GM23338 (cell line): Measurements from ENCODE around the gene NFAT5. TPM values are rescaled to one million over a fixed set of nuclear protein-coding genes. Genes with fewer than 3 reads are reported as not detected.

Experiments
- ATAC-seq: fragments of 200-7000 bp; cut with Tn5 transposase; 3 replicates; pipeline ENCODE4 v1.9.1; 2020
- DNase-seq: peaks from one replicate; pipeline ENCODE4 v3.0.0-alpha.2; 2015; ENCODE audit warnings: low spot score
- H2AFZ ChIP-seq: fragments of 200-600 bp; sonication (generic); 2 replicates; pipeline ENCODE4 v1.8.0; 2016; ENCODE audit warnings: antibody characterized with exemption, mild to moderate bottlenecking, moderate library complexity
- H3F3A ChIP-seq: fragments of 200-600 bp; sonication (generic); replicated peaks from 2 replicates; pipeline ENCODE4 v1.8.0; 2017; ENCODE audit warnings: antibody characterized with exemption, mixed run types, low read depth
- H3K27ac ChIP-seq: fragments of 200-600 bp; sonication (generic); 2 replicates; pipeline ENCODE4 v1.6.1; 2016; ENCODE audit warnings: low read depth
- H3K27me3 ChIP-seq: fragments of 200-600 bp; sonication (generic); 2 replicates; pipeline ENCODE4 v1.8.0; 2016; ENCODE audit warnings: mild to moderate bottlenecking, mixed run types, moderate library complexity; ENCODE audit not compliant: insufficient read depth
- H3K36me3 ChIP-seq: fragments of 200-600 bp; sonication (generic); 2 replicates; pipeline ENCODE4 v1.8.0; 2016; ENCODE audit warnings: mild to moderate bottlenecking; ENCODE audit not compliant: insufficient read depth
- H3K4me1 ChIP-seq: fragments of 200-600 bp; sonication (generic); 2 replicates; pipeline ENCODE4 v1.8.0; 2016; ENCODE audit warnings: mild to moderate bottlenecking, moderate library complexity; ENCODE audit not compliant: insufficient read depth
- H3K4me2 ChIP-seq: fragments of 200-600 bp; sonication (generic); 2 replicates; pipeline ENCODE4 v1.7.1; 2017; ENCODE audit warnings: mixed run types
- H3K4me3 ChIP-seq: fragments of 200-600 bp; sonication (generic); 2 replicates; pipeline ENCODE4 v1.6.1; 2016; ENCODE audit warnings: mixed run types
- H3K79me2 ChIP-seq: fragments of 200-600 bp; sonication (generic); replicated peaks from 2 replicates; pipeline ENCODE4 v1.8.0; 2017; ENCODE audit warnings: mild to moderate bottlenecking; ENCODE audit not compliant: insufficient read depth
- H3K9me2 ChIP-seq: fragments of 200-600 bp; sonication (generic); 2 replicates; pipeline ENCODE4 v1.8.0; 2017; ENCODE audit not compliant: insufficient read depth
- H4K20me1 ChIP-seq: fragments of 200-600 bp; sonication (generic); replicated peaks from 2 replicates; pipeline ENCODE4 v1.8.0; 2017; ENCODE audit warnings: mild to moderate bottlenecking; ENCODE audit not compliant: insufficient read depth
- H3K27ac Mint-ChIP-seq: 2 replicates; pipeline ENCODE4 v1.8.0; 2020; ENCODE audit warnings: inconsistent platforms, mild to moderate bottlenecking, moderate library complexity, mixed read lengths
- H3K27me3 Mint-ChIP-seq: 3 replicates; pipeline ENCODE4 v1.8.0; 2022; ENCODE audit warnings: low read depth, mild to moderate bottlenecking, moderate library complexity, mixed read lengths, inconsistent platforms; ENCODE audit not compliant: insufficient read depth, poor library complexity
- H3K36me3 Mint-ChIP-seq: 3 replicates; pipeline ENCODE4 v1.8.0; 2021; ENCODE audit warnings: low read depth, mild to moderate bottlenecking, inconsistent platforms, moderate library complexity, mixed read lengths
- H3K4me1 Mint-ChIP-seq: 3 replicates; pipeline ENCODE4 v1.8.0; 2020; ENCODE audit warnings: mild to moderate bottlenecking, inconsistent platforms, mixed read lengths
- H3K4me3 Mint-ChIP-seq: 3 replicates; pipeline ENCODE4 v1.8.0; 2021; ENCODE audit warnings: moderate library complexity, mild to moderate bottlenecking, inconsistent platforms, mixed read lengths
- H3K9me3 Mint-ChIP-seq: 3 replicates; pipeline ENCODE4 v1.8.0; 2020; ENCODE audit warnings: moderate library complexity, mild to moderate bottlenecking, inconsistent platforms, mixed read lengths
- CREB1 ChIP-seq: fragments of 250-450 bp; sonication (Bioruptor Pico); IDR thresholded peaks from 2 replicates; pipeline ENCODE4 v1.5.0; 2020; ENCODE audit warnings: low read depth, mild to moderate bottlenecking, moderate library complexity
- CTCF ChIP-seq, 2 experiments: fragments of 200-600 bp in 1 of 2; sonication (generic) in 1 of 2; conservative IDR thresholded peaks; 2 replicates each; pipeline versions ENCODE4 v1.5.1 to v1.6.1; 2016 to 2017; ENCODE audit warnings: antibody characterized with exemption in 2 of 2, low read depth in 2 of 2, mild to moderate bottlenecking in 2 of 2, moderate library complexity in 1 of 2
- ETS1 ChIP-seq: IDR thresholded peaks from 2 replicates; pipeline ENCODE4 v1.6.1; 2016; ENCODE audit warnings: antibody characterized with exemption
- EZH2 ChIP-seq: fragments of 200-600 bp; sonication (generic); IDR thresholded peaks from one replicate; pipeline ENCODE4 v1.8.0; 2017; ENCODE audit warnings: antibody characterized with exemption, mild to moderate bottlenecking, low read depth; ENCODE audit not compliant: unreplicated experiment
- EZH2phosphoT487 ChIP-seq: fragments of 200-600 bp; sonication (generic); IDR thresholded peaks from one replicate; pipeline ENCODE4 v1.8.1; 2018; ENCODE audit warnings: antibody characterized with exemption; ENCODE audit not compliant: unreplicated experiment
- STAT1 ChIP-seq: IDR thresholded peaks from one replicate; pipeline ENCODE4 v1.6.1; 2016; ENCODE audit warnings: antibody characterized with exemption; ENCODE audit not compliant: unreplicated experiment
- ZNF114 ChIP-seq: fragments of 250-450 bp; sonication (Bioruptor Pico); IDR thresholded peaks from 2 replicates; pipeline ENCODE4 v1.5.0; 2020; ENCODE audit warnings: mild to moderate bottlenecking, moderate library complexity
- ZNF331 ChIP-seq: fragments of 250-450 bp; sonication (Bioruptor Pico); IDR thresholded peaks from 2 replicates; pipeline ENCODE4 v1.5.0; 2020; ENCODE audit warnings: low read depth, mild to moderate bottlenecking, moderate library complexity
- polyA plus RNA-seq: library from polyadenylated mRNA; unstranded; fragments of >200 nt; fragmentation: Nextera tagmentation; extraction: Ambion mirVana; gene quantifications from 2 replicates; pipeline ENCODE4 v1.2.1, GENCODE V29; 2016
- total RNA-seq: library from RNA; depleted of rRNA; stranded (reverse); fragments of >200 nt; shearing (Covaris generic); gene quantifications from 2 replicates; pipeline ENCODE4 v1.2.3, GENCODE V29; 2014
- TF ChIP-seq, protein P1 (sequence below): IDR thresholded peaks from one replicate; pipeline ENCODE4 v1.6.1; 2018; ENCODE audit warnings: antibody characterized with exemption; ENCODE audit not compliant: unreplicated experiment

NFAT5 gene
- total and polyA plus RNA-seq, 2 experiments from 2014 or later, result 10.6 to 27.0 TPM

DNA sequence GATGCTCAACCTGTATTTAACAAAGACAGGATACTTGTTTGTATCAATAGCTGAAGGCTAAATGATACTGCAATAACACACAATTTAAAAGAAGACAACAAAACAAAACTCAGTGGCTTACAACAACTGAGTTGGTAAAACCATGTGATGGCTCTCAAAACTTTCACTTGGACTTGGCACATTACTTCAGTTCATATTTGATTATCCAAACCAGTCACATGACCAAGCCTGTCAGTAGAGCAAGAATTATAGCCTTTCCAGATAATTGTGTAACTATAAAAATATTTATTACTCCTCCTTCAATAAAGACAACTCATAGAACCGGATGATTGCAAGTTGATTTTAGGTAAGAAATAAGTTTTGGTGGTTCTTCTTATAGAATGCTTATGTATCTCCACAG lies 103.8 kb downstream of the NFAT5 start:
- H3K36me3 Mint-ChIP-seq, result peaks cover 8% of the 10 kb centered on the region; the same call in 2 of the 3 replicates
- Histone ChIP-seq H3K79me2 (no peaks in the 10 kb centered on the region), H3K4me3 (no peak overlapping the region), H3K9me2 (no peaks in the 10 kb centered on the region), H3K27me3 (no peaks in the 10 kb centered on the region), H3K27ac (no peak overlapping the region), H3K4me1 (no peaks in the 10 kb centered on the region), H4K20me1 (no peaks in the 10 kb centered on the region; the same call in 1 of the 2 replicates), H3K36me3 (no peaks in the 10 kb centered on the region; the same call in 1 of the 2 replicates), H3K4me2 (no peak overlapping the region), H3F3A (no peaks in the 10 kb centered on the region), H2AFZ (no peak overlapping the region)
- no peaks in the 10 kb centered on the region for H3K27me3 Mint-ChIP-seq
- ATAC-seq, result no peak
- no peak for DNase-seq
- no peak overlapping the region for H3K27ac Mint-ChIP-seq
- no peak overlapping the region for H3K4me3 Mint-ChIP-seq
- H3K4me1 Mint-ChIP-seq, result no peaks in the 10 kb centered on the region
- H3K9me3 Mint-ChIP-seq, result no peaks in the 10 kb centered on the region
- no peak for TF ChIP-seq EZH2phosphoT487

DNA sequence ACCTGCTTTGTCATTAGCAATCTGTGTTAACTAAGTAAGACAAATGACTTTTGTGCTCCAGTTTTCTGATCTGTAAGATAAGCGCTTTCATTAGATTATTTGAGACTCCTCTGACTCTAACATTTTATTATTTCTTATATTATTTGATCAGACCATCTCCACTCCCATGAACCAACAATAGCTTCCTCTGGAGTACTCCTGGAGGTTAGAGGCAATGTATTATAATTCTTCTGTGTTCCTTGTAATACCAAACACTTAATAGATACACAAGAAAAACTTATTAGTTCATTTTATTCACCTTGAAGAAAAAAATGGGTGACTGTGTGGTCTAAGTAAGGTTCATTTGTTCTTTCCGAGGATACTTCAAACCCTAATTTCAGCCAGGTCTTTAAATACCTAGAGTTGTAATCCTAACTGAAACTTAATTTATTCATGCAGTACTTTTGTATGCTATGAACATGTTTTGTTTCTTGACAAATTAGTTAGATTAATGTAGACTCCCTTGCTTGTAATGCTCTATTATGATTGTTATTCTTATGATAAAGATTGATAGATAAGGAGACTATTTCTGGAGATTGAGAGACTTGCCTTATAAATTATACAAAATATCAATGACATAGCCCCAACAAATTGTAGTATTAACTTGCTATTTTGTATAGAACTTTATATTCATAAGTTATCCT lies 106.7 kb downstream of the NFAT5 start:
- Histone ChIP-seq H3K9me2 (no peaks in the 10 kb centered on the region), H3K27ac (no peak overlapping the region), H3K4me1 (no peaks in the 10 kb centered on the region), H3F3A (no peaks in the 10 kb centered on the region), H4K20me1 (no peaks in the 10 kb centered on the region; the same call in 1 of the 2 replicates), H3K79me2 (no peaks in the 10 kb centered on the region), H3K4me3 (no peak overlapping the region), H3K27me3 (no peaks in the 10 kb centered on the region), H2AFZ (no peak overlapping the region), H3K36me3 (peaks cover 9% of the 10 kb centered on the region), H3K4me2 (no peak overlapping the region)
- Mint-ChIP-seq H3K36me3 (peaks cover 10% of the 10 kb centered on the region), H3K4me1 (no peaks in the 10 kb centered on the region), H3K9me3 (no peaks in the 10 kb centered on the region), H3K27ac (no peak overlapping the region), H3K4me3 (no peak overlapping the region), H3K27me3 (no peaks in the 10 kb centered on the region)
- ATAC-seq (no peak), DNase-seq (no peak)
- no peak for TF ChIP-seq ZNF331
- no peak for TF ChIP-seq STAT1
- TF ChIP-seq, protein P1, sequence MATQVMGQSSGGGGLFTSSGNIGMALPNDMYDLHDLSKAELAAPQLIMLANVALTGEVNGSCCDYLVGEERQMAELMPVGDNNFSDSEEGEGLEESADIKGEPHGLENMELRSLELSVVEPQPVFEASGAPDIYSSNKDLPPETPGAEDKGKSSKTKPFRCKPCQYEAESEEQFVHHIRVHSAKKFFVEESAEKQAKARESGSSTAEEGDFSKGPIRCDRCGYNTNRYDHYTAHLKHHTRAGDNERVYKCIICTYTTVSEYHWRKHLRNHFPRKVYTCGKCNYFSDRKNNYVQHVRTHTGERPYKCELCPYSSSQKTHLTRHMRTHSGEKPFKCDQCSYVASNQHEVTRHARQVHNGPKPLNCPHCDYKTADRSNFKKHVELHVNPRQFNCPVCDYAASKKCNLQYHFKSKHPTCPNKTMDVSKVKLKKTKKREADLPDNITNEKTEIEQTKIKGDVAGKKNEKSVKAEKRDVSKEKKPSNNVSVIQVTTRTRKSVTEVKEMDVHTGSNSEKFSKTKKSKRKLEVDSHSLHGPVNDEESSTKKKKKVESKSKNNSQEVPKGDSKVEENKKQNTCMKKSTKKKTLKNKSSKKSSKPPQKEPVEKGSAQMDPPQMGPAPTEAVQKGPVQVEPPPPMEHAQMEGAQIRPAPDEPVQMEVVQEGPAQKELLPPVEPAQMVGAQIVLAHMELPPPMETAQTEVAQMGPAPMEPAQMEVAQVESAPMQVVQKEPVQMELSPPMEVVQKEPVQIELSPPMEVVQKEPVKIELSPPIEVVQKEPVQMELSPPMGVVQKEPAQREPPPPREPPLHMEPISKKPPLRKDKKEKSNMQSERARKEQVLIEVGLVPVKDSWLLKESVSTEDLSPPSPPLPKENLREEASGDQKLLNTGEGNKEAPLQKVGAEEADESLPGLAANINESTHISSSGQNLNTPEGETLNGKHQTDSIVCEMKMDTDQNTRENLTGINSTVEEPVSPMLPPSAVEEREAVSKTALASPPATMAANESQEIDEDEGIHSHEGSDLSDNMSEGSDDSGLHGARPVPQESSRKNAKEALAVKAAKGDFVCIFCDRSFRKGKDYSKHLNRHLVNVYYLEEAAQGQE, result no peak
- no peak for TF ChIP-seq EZH2
- no peak for TF ChIP-seq CREB1
- no peak for TF ChIP-seq CTCF (conservative IDR thresholded peaks at IDR 0.05; ENCODE audit: low read depth in 2 of 2)
- no peak for TF ChIP-seq ETS1
- no peak for TF ChIP-seq ZNF114 (CRISPR knock-in tag)
